GM18502 (cell line): ENCODE data around the gene AGBL1.

ENCODE experiments used
- ATAC-seq: cut with Tn5 transposase; IDR thresholded peaks from one replicate; pipeline ENCODE4 v1.9.1; 2021; ENCODE audit warnings: mild to moderate bottlenecking; ENCODE audit not compliant: unreplicated experiment, poor library complexity

AGBL1 gene

DNA sequence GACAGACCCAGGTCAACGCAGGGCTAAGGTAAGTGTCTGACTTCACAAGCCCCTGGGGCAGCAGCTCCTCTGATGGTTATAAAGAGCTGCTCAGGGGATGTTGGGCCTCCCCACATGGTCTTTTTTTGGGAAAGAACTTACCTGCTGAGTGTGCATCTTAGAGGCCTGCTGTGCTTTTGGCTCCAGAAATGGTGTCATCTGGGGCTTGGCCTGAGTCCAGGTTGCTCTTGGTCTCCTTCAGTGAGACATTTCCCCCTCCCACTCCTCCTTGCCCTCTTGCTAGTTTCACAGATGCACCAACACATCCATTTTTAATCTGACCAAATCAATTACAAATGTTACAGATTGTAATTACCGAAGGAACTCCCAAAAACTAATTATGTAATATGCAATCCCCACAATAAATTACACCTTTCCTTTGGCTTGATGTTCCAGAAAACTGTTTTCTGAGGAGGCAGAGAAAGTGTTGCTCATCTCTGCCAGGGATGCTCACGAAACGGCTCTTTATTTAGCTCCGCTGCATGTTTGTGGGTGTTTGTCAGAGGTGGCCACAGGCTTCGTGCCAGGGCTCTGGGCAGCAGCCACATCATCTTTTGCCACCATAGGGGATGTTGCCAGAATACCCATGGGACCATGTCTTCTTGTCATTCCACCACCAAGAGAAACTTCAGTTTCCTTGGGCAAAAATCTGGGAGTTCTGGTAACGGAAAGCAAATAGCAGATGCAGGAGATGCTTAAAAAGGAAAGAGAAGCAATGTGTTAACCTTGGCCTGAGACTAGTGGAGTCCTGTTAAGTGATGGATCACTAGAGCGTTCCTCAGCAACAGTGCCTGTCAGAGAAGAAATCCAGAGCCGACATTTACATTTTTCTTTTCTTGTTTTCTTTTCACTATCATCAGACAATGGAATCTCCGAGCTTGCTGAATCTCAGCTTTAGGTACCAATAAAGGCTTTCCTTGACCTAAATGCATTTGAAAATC is 799.9 kb downstream of the AGBL1 start:
- no peak for ATAC-seq

DNA sequence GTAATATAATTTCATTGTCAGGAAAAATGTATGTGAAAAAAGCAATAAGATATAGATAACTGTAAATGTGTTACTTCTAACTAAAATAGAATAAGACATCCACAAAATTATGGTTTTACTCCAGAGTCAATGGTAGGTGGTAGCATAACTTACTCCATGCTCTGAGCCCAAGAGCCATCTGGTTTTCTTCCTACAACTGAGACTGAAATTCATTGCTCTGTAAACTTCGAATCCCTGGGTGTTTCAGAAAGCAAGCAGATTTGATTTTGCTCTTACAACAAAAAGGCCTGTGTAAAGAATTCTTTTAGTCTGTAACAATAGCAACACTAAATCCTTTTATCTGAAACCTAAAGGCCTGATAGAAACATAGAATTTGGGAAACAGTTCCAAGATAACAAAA is 805.9 kb downstream of the AGBL1 start:
- no peak for ATAC-seq

DNA sequence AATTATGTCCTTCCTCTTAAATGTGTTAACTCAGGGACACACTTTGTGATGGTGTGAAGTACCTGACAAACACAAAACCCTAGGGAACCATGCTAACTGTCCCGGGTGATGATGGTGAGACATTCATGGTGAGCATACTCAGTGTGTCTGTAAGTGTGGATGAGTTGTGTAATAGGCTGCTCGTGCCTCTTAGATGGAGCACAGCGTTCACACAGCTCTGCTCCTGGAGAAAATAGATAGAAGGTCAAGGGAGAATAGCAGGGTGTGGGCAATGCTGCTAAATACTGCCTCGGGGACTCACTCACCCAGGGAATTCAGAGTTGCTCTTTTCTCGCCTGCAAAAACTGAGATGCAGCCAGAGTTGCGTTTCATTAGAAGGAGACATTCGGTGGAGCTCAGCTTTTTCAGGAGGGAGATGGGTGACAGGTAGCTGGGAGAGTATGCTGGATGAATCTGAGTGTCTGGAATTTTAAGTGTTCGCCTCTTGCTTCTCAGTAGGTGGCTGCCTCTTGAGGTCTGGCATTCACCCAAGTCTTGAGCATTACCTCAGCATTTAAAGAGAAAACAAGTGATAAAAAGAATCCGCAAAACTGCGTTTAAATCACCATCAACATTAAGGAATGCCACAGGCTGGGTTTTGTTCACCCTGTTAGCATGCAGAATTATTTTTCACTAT is 813.2 kb downstream of the AGBL1 start:
- no peak for ATAC-seq

- no peak for ATAC-seq
Observed at GRCh38 chr15:86894269-86894668, 814.6 kb downstream of the AGBL1 start.

DNA sequence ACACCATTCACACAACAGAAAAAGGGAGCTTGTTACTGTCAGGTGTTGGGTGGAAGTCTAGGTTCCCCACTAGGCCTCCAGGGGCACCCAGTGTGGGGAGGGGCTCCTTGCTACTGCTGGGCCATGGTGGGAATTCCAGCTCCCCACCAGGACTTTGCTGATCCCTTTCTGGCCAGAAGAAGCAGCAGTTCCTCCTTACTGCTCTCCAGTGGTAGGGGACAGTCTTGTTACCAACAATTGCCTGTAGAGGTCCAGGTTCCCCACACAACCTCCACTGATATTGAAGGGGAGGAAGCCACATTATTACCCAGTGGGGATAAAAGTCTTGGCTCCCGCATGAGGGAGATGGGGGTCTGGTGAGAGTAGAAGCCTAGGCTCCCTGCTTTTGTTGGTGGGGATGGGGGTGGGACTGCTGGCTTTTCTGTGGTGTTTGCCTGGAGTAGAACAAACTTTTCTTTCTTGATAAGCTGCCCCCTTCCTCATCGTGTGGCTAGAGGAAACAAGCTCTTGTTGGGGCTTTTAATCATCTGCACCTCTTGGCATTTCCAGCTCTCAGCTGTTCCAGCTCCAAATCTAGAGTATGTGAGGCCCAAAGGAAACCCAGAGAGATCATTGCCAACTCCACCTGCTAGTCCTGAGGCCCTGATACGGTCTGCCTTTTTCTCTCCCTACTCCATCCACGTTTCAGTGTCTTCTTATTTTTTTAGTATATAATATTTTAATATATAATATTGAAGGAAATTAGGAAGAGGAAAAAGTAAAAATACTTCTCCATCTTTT is 824.2 kb downstream of the AGBL1 start:
- ATAC-seq, result no peak

GRCh38 chr15:86905625-86906256 is 826.1 kb downstream of the AGBL1 start:
- ATAC-seq, result no peak

DNA sequence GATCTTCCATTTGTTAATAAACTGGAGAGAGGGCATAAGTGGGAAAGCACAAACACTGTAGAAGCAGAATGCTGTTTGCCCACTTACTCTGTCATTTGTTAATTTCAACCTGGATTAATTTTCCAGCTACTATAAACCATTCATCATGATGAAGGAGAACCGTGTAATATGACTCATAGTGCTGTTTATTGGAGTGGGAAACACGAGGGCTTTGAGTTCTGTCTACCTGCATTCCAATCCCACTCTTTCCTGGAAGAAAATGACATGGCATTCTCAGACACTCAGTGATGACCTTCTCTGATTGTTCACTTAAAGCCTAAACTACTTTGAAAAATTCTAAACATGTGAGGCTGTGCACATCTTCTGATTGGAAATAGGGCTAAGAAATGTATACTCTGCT is 826.7 kb downstream of the AGBL1 start:
- ATAC-seq, result no peak

DNA sequence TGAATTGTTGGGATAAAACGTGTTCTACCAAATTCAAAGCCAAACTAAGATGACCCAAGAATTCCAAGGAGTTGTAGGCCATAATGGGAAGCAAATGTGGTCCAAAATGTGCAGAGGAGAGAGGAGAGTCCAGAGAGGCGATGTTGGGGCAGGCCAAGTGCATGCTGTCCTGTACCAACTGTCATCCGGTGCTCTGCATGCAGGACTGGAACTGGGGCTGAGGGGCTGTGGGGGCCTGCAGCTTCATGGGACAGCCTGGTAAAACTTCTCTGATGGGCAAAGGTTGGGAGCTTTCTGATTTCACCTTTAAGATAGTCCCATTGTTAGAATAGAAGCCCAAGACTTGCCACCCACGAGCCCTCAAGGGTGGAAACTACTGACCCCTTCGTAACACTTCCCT is 831.4 kb downstream of the AGBL1 start:
- ATAC-seq, result no peak

DNA sequence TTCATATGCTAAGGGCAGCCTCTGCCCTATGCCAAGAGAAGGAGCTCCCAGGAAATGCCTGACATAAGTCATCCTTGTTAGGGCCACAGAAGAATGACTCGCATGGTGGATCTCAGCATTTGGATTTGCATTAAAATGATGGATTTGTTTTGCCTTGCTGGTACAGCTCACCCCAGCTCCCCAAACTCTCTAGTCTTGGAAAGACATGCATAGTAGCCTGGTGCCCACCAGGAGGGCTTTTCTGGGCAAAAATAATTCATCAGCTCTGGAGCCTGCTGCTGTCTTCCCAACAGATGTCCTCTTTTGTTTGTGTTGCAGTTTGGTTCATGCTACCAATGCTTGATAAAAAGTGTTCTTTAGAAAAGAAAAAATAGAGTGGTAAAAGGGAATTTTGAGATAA is 833.0 kb downstream of the AGBL1 start:
- no peak for ATAC-seq

DNA sequence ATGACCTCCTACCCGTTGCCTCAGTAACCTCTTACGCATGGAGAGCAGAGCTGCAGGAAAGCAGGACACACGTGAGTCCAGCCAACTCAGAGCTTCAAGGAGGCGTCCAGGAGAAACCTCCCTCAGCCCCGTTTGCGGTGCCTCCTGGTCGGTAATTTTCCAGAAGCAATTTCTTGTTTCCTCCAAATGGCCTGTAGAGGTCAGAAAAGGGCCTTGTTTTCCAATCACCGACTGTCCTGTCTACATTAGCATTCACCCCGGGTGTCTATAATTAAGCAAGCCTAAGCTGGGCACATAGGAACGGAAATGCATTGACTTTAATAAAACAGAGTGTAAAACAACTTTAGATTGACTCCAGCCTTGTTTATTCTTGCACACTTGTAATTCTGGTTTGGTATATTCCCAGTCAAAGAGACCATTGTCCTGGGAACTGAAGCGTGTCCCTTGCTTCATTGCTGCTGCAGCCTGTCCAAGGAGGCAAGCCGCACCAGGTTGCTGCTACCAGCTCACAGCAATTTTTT is 836.2 kb downstream of the AGBL1 start:
- ATAC-seq, result no peak

DNA sequence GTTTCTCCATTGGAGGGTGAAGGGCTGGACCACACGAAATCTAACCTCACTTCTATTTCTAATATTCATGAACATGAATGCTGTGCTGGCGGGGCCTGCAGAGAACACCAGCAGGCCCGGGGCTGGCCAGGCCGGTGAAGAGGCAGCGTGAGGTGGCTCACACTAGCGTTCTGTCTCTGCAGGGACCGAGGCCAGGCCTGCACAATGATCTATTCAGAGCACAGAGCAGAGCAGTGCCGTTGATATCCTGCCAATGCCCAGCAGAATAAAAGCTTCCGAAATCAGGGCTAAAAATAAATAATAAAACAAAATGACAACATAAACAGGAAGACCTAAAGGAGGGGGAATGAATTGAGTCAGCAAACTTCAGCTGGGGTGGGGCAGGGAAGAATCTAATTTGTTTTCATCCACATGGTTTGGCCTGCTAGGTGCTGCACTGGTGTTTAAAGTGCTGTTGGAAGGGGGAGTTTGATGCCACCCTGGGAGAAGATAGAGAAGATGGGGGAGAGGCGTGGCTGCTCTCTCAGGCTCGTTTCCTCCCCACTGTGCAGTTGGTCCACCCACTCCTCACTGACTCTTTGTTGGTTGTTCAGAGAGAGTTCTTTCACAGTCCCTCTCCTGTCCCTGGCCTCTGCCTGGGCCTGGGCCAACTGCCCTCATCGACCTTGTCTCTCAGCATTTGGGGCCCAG is 837.1 kb downstream of the AGBL1 start:
- no peak for ATAC-seq

GRCh38 chr15:86917361-86917671 is 837.6 kb downstream of the AGBL1 start:
- ATAC-seq, result no peak

GRCh38 chr15:86919581-86919980 is 839.9 kb downstream of the AGBL1 start:
- ATAC-seq, result no peak

DNA sequence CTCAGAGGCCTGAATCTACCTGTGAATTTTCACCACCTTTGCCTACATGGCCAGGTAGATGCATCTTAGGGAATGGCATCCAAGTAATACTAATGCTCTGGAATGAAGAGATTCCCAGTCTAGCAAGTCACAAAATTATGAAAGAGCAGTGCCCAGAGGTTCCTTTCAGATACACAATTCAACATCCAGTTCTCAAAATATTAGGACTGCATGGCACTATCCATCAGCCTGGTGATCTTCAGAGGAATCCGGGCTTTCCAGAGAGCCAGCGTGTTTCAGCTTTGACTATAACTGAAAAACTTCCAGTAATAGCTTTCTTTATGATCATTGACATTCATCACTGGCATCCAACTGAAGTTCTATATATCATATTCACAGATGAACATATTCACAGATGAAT is 849.8 kb downstream of the AGBL1 start:
- no peak for ATAC-seq

DNA sequence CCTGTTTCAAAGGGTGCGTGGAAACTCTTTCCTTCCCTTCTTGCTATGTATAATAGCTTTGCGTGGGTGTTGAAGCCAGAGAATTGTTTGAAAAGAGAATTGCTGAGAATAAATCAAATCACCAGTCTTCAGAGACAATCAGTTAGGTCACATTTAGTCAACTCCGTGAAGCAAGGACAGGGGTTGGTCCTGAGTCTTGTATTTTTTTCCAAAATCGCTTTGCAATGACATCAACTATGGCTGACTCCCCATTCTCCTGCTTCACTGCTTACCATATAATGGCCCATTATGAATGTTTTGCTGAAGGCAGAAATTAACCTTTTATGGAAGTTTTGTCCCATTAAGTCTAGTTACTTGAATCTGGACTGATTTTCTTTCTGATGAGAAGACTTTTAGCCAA is 852.8 kb downstream of the AGBL1 start:
- no peak for ATAC-seq

DNA sequence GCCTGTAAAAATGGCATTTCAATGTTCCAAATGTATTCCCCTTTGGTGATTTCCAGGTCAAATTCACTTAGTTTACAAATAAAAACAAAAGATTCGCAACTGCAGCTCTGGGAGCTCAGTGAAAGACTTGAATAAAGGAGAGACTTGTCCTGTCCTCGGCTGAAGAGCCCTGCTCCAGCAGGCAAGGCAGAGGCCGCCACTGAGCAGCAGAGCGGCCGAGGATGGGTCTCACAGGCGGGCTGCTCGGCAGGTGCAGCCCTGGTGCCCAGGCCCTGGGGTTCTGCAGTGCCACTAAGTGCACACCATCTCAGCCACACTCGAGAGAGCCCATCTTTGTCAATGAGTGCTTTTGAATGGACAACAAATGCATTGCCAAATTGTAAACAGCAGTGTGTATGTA is 856.2 kb downstream of the AGBL1 start:
- no peak for ATAC-seq

- ATAC-seq, result no peak
Observed at GRCh38 chr15:86942285-86942684, 862.6 kb downstream of the AGBL1 start.

- no peak for ATAC-seq
Observed at GRCh38 chr15:86948719-86949118, 869.0 kb downstream of the AGBL1 start.

GRCh38 chr15:86959254-86959653 is 879.6 kb downstream of the AGBL1 start:
- ATAC-seq, result no peak

DNA sequence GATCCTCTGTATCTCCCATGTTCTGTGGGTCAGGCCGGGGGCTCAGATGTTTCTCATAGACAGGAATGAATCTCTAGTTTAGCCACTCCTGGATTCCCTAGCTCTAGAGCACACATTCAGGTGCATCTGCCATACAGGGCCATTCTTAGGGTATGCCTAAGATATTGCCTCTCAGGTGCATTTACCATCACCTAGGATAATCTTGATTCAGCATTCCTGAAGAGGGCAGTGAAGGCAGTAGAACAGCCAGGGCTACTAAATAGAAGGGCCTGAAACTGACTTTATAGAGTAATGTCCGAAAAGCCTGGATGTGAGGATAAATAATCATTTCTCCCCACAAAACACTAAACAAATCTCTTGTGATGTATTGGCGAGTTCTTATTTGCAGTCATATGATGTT is 882.0 kb downstream of the AGBL1 start:
- ATAC-seq, result no peak
